ENCODE data around the gene RPS28.
"Not testable (repeated sequence)": the region's sequence is repeated elsewhere in the genome, so short reads cannot be mapped to it uniquely, and the experiment has no call there.

RPS28 gene

GRCh38 chr19:8321067-8321985, at the start of gene RPS28, which contains the start of gene NDUFA7:
RPS28 (plus strand) TSS chr19:8321496; CDS start chr19:8321531, 35 bp downstream.
NDUFA7 (minus strand) TSS chr19:8321375; CDS start chr19:8321358, 17 bp downstream.
- DNase-seq (ENCODE audit: low read depth) = peak; percentile 94

GRCh38 chr19:8276508-8276907, 44.8 kb upstream of the RPS28 start:
- DNase-seq (ENCODE audit: low read depth) = not testable (repeated sequence)

DNA sequence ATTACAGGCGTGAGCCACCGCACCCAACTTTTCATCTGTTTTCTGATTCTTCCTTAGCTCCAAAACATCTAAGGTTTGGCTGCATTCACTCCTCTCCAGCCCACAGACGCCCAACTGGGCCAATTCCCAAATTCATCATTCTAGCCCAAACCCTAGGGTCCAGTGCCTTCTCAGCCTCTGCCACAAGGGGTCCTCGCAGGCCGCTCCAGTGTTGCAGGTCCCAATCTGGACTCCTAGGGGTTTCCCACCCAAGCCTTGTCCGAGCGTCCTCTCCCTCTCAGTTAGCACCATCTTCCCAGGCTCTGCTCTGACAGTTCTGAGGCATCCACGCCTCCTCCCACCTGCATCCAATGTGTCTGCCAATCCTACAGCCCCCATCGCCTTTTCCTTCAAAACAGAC, 30.0 kb upstream of the RPS28 start:
- not testable (repeated sequence) for DNase-seq (ENCODE audit: low read depth)

DNA sequence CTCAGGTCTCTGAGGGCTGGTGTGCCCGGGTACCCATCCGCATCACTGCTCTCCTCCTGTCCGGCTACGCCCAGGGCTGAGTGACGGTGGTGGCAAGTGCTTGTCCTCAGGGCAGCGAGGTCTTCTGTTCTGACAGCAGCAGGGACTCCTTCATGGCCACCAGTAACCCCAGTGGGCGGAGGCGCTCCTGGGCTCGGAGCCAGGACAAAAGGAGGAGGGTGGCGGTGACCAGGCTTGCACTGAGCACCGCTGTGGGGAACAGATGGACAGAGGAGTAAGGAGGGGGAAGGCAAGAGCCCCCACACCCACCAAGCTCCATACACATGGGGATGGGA, 19.0 kb upstream of the RPS28 start:
- DNase-seq (ENCODE audit: low read depth) = no peak

GRCh38 chr19:8302734-8303133, 18.6 kb upstream of the RPS28 start:
- no peak for DNase-seq (ENCODE audit: low read depth)

- no peak for DNase-seq (ENCODE audit: low read depth)
These were observed 16.3 kb upstream of the RPS28 start for GRCh38 chr19:8304841-8305621.

DNA sequence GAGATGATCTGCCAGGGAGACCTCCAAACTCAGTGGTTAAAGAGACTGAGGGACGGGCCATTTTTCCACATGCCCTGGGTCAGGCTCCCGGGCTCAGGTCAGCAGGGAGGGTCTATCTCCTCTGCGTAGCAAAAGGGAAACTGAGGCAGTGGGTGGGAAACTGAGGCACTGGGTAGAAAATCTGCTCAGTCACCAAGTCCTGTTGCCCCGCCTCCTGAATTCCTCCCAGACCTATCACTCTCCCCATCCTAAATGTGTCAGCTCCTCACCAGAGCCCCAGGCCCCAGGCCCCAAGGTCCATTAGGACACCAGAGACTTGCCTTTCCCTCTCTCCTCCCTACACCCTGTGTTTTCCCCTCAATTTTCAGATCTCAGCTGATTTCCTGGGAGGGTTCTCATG, 15.5 kb upstream of the RPS28 start:
- no peak for DNase-seq (ENCODE audit: low read depth)

- no peak for DNase-seq (ENCODE audit: low read depth)
These were observed 14.9 kb upstream of the RPS28 start for GRCh38 chr19:8306235-8307054.

DNA sequence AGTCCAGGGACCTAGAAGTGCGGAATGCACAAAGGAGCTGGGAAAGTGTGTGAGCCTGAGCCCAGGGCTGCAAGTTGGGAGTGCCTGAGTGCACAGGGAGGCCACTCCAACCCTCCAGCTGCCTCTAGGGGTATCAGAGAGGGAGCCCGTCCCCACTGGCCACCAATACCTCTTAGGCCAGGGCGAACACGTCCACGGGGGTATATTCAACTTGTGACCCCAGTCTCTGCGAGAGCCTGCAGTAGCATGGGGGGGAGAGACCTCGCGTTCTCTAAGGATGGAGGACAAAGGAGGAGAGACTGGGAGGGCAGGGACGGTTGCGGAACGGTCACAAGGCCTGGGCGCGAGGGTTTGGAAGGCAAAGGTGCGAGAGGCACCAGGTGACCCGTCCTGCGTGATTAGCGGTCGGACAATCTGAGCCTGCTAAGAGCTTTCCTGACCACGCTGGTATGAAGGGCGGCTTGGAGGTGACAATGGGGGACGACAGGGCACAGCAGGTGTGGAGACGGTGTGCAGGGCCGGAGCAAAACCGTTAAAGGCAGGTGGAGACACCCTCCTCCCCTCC, 13.8 kb upstream of the RPS28 start:
- no peak for DNase-seq (ENCODE audit: low read depth)

DNA sequence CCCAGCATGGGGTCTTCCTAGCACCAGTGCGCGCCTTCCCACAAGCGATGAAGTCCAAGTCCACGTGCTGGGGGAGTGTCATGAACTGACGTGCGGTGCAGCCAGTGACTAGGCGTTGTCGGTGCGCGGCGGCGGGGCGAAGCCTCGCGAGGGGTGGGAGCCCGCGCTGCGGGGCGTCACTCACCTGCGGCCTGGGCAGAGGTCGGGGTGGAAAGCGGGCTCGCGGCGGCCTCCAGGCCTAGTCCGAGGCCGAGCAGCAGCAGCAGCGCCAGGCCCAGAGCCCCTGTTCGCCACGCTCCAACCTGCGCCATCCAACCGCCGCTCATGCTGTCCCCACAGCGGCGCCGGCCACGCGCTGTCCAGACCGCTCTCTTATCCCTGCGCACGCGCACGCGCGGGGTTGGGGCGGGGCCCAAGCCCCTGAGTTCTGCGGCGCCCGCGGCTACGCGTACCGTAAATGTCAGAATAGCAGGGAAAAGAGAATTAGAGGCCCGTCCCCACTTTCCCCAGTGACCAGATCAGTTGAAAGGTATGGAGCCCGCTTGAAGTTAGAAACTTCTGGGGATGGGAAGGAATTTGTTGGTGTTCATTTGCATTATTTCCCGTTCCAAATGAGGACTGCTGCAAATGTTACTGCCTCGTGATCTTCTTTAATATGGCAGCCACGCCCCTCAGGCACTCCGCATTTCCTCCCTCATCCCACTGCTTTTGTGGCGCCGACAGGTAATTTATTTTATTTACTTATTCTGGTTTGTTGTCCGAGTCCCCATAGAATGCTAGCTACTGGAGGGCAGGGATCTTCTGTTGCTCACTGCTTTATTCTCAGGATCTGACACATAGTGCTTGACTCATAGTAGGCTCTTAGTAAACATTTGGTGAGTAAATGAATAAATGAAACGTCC, 13.1 kb upstream of the RPS28 start, which contains the start of gene CD320:
TSS of gene CD320 (minus strand) at position 394 of the 902 bp plus-strand sequence. CDS start at position 326, 68 bp downstream.
- DNase-seq (ENCODE audit: low read depth) = peak; percentile 64

- DNase-seq (ENCODE audit: low read depth) = no peak
These were observed 12.4 kb upstream of the RPS28 start for GRCh38 chr19:8308891-8309291.

GRCh38 chr19:8310342-8311055, 10.8 kb upstream of the RPS28 start:
- no peak for DNase-seq (ENCODE audit: low read depth)

GRCh38 chr19:8311461-8312260, 9.6 kb upstream of the RPS28 start:
- no peak for DNase-seq (ENCODE audit: low read depth)

GRCh38 chr19:8314981-8315640, 6.2 kb upstream of the RPS28 start:
- DNase-seq (ENCODE audit: low read depth) = not testable (repeated sequence)

DNA sequence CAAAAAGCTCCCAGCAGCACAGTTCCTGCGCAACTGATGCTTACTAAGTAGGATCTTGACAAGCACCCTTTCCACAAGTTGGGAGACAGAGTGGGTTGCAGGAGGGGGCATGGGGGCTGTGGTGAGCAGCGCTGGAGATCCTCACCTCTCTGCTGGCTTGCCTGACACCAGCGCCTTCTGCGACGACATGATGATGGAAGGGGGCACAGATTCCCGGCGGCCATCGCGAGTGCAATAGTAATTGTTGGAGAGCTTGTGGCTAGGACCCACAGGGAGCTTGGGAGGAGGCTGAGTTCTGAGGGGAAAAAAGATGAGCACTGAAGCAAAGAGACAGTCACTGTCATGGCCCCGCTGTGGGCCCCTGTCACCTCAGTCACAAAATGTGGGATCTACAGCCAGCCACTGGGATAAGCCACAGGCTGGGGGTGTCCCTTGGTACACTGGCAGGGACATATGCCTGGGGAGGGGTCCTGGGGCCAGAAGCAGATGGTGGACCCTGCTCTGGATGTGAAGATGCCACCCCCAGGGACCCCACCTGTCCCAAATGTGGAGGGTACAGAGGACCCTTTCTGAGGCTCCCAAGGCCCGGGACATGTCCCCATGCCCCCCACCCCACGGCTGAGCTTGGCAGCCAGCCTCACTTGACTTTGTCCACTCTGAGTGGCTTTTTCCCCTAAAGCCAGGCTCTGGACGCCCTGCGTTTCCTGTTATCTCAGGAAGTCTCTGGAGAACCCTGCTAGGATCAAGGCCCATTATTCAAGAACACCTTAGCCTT, 4.8 kb upstream of the RPS28 start:
- no peak for DNase-seq (ENCODE audit: low read depth)

- not testable (repeated sequence) for DNase-seq (ENCODE audit: low read depth)
These were observed 2.5 kb upstream of the RPS28 start for GRCh38 chr19:8318835-8319234.

- DNase-seq (ENCODE audit: low read depth) = no peak
These were observed 1.3 kb upstream of the RPS28 start for GRCh38 chr19:8319807-8320520.

All from fibroblast of the conjunctiva (primary cell).